Posterior cingulate gyrus (tissue), 11 donors: Measurements from ENCODE around the gene BST1.

Experiments
- DNase-seq, 10 donors: peaks; one replicate each; pipeline versions ENCODE4 v3.0.0 to v3.0.0-alpha.2; 2020 to 2021; ENCODE audit warnings: mixed read lengths in 3 of 10
- intact Hi-C: fragments of 100-400 bp; cut with DNase I; formaldehyde crosslinking; loops from one replicate; pipeline ENCODE4 v1.15.1; 2023

Gene BST1

DNA sequence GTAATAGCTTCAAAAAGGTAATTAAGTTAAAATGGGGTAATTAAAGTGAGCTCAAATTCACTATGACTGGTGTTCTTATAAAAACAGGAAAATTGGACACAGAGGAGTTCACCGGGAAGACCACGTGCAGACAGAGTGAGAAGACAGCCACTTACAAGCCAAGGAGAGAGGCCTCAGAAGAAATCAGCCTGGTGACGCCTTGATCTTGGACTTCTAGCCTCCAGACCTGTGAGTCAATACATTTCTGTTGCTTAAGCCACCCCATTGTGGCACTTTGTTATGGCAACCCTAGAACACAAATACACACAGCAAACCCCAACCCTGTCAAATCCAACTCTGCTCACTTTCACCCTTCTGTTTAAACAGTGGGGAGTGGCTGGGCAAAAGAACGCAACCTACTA is 71.2 kb downstream of the BST1 start:
- intact Hi-C loops = no loop called here
- DNase-seq = no peak

DNA sequence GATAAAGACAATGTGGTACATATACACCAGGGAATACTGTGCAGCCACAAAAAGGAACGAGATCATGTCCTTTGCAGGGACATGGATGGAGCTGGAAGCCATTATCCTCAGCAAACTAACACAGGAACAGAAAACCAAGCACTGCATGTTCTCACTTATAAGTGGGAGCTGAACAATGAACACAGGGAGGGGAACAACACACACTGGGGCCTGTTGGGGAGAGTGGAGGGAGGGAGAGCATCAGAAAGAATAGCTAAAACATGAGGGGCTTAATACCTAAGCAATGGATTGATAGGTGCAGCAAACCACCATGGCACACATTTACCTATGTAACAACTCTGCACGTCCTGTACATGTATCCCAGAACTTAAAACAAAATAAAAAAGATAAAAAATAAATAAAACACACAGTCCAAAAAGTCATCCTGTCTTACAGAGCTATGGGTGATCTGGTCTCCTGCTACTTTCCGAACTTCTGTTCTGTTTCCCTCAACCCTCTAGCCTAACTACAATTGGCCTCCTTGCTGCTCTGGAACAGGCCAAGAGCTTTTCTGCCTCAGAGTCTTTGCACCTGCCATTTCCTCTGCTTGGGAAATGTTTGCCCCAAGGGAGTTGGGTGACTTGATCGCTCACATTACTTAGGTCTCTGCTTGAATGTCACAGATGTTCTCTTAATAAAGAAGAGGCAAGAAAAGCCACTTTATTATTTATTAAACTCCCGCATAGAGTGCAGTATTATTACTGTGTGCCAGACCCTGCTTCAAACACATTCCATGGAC is 74.2 kb downstream of the BST1 start:
- no peak for DNase-seq
- intact Hi-C loops = no loop called here

DNA sequence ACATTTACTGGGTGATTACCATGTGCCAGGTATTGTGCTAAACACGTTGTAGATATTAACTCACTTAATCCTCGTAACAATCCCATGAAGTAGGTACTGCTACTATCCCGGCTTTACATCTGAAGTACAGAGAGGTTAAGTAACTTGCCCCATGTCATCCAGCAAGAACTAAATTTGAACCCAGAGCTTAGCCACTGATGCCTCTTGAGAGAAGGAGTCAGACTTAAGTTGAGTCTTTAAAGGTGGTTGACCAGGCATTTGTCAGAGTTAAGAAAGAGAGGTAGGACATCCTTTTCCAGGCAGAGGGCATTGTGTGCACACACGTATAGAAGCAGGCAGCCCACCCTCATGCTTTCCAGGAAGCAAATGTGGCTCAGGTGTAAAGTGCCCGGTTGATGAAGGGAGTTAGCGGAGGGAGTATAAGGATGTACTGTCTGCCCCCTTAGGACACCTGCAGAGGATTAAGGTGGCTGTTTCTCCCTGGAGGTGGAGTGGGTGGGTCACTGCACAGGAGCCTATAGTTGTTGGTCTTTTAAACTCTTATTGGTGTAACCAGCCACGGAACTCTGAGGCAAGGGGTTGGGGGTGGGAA is 74.9 kb downstream of the BST1 start:
- no peak for DNase-seq
- intact Hi-C loops = no loop called here

DNA sequence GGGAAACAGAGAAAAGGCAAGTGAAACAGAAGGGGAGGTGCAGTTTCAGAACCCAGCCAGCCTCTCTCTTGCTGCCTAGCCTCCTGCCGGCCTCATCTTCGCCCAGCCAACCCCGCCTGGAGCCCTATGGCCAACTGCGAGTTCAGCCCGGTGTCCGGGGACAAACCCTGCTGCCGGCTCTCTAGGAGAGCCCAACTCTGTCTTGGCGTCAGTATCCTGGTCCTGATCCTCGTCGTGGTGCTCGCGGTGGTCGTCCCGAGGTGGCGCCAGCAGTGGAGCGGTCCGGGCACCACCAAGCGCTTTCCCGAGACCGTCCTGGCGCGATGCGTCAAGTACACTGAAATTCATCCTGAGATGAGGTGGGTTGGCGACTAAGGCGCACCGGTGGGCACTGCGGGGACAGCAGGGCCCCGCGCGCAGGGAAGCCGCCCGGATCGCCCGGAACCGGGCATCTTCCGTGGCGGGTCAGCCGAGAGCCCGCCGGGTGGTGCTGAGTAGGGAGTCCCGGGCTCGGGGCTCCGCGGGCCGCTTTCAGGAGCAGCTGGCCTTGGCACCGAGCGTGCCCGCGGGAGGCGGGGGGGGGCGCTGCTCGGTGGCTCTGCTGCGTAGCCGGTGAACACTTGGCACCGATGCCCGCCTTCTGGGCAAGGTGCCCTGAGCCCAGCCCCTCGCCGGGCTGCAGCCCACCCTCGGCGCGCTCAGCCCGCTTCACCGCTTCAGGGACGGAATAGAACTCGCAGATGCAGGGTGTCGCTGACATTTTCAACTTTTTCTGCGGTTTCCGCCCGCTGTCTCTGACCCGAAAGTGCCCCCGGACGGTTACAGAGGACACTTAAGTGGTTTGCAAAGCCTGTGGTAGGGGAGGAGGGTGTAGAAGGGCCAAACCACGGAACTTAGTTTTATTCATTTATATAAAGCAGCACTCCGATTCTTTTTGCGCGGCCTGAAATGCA is 75.7 kb downstream of the BST1 start, which contains the start of gene CD38:
Gene CD38 (plus strand): TSS at position 40 of the 953 bp plus-strand sequence. CDS start 87 bp downstream, at position 127.
- intact Hi-C loops = no loop called here
- peak in 9 of 10 donors; percentile 10 to 88 (median 55) for DNase-seq

DNA sequence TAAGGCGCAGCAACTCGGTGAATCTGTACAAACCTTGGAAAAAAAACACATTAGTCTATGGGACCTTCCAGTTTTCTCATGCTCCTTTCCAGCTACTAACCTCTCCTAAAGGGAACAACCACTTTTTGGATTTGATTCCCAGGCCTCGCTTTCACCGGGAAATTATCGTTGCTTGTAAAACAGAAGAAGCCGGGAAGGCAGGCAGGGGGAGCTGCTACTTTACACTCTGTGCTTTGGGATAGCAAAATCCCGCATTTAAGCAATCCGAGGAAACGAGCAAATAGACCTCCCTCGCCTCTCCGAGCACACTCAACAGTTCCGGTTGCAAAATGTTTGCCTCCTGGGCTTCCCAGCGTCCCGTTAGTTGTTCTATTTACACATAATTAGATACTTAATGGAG is 76.4 kb downstream of the BST1 start:
- intact Hi-C loops = no loop called here
- peak in 8 of 10 donors; percentile 37 to 91 (median 52) for DNase-seq

DNA sequence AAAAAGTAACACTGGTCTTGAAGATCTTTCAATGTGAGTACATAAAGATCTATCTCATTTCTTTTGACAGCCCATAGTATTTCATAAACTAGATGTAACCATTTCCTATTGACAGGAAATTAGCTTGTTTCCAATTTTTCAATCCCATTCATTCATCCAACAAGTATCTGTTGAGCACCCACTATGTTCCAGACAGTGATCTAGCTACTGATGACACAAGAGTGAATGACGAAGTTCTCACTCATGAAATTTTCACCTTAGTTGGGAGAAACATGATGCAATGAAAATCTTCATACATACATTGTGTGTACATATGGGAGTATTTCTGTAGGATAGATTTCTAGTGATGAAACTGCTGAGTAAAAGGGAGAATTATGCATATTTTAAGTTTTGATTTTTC is 76.9 kb downstream of the BST1 start:
- intact Hi-C loops = no loop called here

DNA sequence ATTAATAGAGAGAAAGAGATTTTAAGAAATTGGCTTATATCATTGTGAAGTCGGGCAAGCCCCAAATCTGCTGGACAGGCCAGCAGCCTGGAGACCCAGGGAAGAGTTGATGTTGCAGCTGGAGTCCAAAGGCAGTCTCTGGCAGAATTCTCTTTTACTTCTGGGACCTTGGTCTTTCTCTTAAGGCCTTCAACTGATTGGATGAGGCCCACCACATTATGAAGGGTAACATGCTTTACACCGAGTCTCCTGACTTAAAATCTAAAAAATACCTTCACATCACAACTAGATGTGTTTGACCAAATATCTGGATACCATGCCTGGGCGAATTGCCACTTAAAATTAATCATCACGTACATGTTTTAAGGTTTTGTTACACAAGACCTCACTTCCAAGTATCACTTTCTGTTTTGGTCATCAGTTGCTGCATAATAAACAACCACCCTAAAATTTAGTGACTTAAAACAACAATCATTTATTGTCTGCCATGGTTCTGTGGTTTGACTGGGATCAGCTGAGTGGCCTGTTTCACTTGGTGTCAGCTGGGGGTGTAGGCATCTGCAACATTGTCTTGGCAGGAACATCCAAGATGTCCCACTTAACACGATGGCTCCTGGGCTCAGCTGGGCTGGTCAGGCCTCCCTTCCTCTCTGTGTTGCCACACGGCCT is 78.7 kb downstream of the BST1 start:
- DNase-seq = no peak
- intact Hi-C loops = no loop called here

More for the DNA sequence above, 76.9 kb downstream of the BST1 start:
- no peak for DNase-seq
